HG03521 (cell line): ENCODE results near the gene GRB10.

ENCODE experiments used
- ATAC-seq: cut with Tn5 transposase; IDR thresholded peaks from one replicate; pipeline ENCODE4 v1.9.1; 2021; ENCODE audit warnings: mild to moderate bottlenecking, moderate library complexity; ENCODE audit not compliant: unreplicated experiment

GRB10 gene

GRCh38 chr7:50782375-50783208 is at the start of gene GRB10:
GRB10 (minus strand) TSS chr7:50782896; CDS start chr7:50732322, 50,574 bp downstream.
- no peak for ATAC-seq

GRCh38 chr7:50828801-50829200 is 46.1 kb upstream of the GRB10 start:
- no peak for ATAC-seq

GRCh38 chr7:50828116-50828515 is 45.4 kb upstream of the GRB10 start:
- no peak for ATAC-seq

GRCh38 chr7:50827281-50827680 is 44.6 kb upstream of the GRB10 start:
- ATAC-seq, result no peak

GRCh38 chr7:50826371-50827172 is 43.9 kb upstream of the GRB10 start:
- ATAC-seq, result no peak

- no peak for ATAC-seq
Measured at GRCh38 chr7:50825465-50825864, 42.8 kb upstream of the GRB10 start.

GRCh38 chr7:50824882-50825281 is 42.2 kb upstream of the GRB10 start:
- no peak for ATAC-seq

GRCh38 chr7:50822706-50823105 is 40.0 kb upstream of the GRB10 start:
- ATAC-seq, result no peak

GRCh38 chr7:50822110-50822509 is 39.4 kb upstream of the GRB10 start:
- no peak for ATAC-seq

GRCh38 chr7:50821457-50822008 is 38.8 kb upstream of the GRB10 start:
- no peak for ATAC-seq

GRCh38 chr7:50818324-50818723 is 35.6 kb upstream of the GRB10 start:
- no peak for ATAC-seq

- ATAC-seq, result no peak
Measured at GRCh38 chr7:50817561-50817960, 34.9 kb upstream of the GRB10 start.

- no peak for ATAC-seq
Measured at GRCh38 chr7:50815138-50815537, 32.4 kb upstream of the GRB10 start.

GRCh38 chr7:50814166-50814565 is 31.5 kb upstream of the GRB10 start:
- no peak for ATAC-seq

GRCh38 chr7:50812841-50813475 is 30.3 kb upstream of the GRB10 start:
- no peak for ATAC-seq

- ATAC-seq, result no peak
Measured at GRCh38 chr7:50812094-50812493, 29.4 kb upstream of the GRB10 start.

GRCh38 chr7:50808282-50808888 is 25.7 kb upstream of the GRB10 start:
- no peak for ATAC-seq

- ATAC-seq, result no peak
Measured at GRCh38 chr7:50807026-50807730, 24.5 kb upstream of the GRB10 start.

GRCh38 chr7:50806143-50806542 is 23.4 kb upstream of the GRB10 start:
- no peak for ATAC-seq

GRCh38 chr7:50805447-50806125 is 22.9 kb upstream of the GRB10 start:
- ATAC-seq, result no peak
